Stimulated activated CD8-positive, alpha-beta memory T cell treated with anti-CD3 and anti-CD28 coated beads, Interleukin-15, amount 100 ng/mL, for 48 hours (primary cell): Measurements from ENCODE around the gene ABCD4.

Experiments used
- DNase-seq, 2 donors: peaks; one replicate each; pipeline ENCODE4 v3.0.0-alpha.2; 2020; ENCODE audit warnings: low read depth in 2 of 2

The ABCD4 gene

GRCh38 chr14:74259513-74259912 is 43.2 kb downstream of the ABCD4 start:
- DNase-seq = no peak

GRCh38 chr14:74258764-74259035 is 44.0 kb downstream of the ABCD4 start:
- no peak for DNase-seq

GRCh38 chr14:74257941-74258763 is 44.6 kb downstream of the ABCD4 start:
- DNase-seq = no peak

GRCh38 chr14:74257078-74257940 is 45.4 kb downstream of the ABCD4 start:
- peak; percentile 24 to 51 for DNase-seq

GRCh38 chr14:74255281-74255680 is 47.5 kb downstream of the ABCD4 start:
- no peak for DNase-seq

GRCh38 chr14:74249433-74250375 is 53.0 kb downstream of the ABCD4 start:
- no peak for DNase-seq

- no peak for DNase-seq
Measured at GRCh38 chr14:74248017-74248416, 54.7 kb downstream of the ABCD4 start.

- DNase-seq = no peak
Measured at GRCh38 chr14:74246542-74246941, 56.2 kb downstream of the ABCD4 start.

GRCh38 chr14:74245292-74245691 is 57.4 kb downstream of the ABCD4 start:
- DNase-seq = no peak

- no peak for DNase-seq
Measured at GRCh38 chr14:74244115-74244514, 58.6 kb downstream of the ABCD4 start.

GRCh38 chr14:74243051-74243450 is 59.7 kb downstream of the ABCD4 start:
- DNase-seq = no peak

GRCh38 chr14:74242780-74243042 is 60.0 kb downstream of the ABCD4 start:
- DNase-seq = no peak

GRCh38 chr14:74242021-74242779 is 60.5 kb downstream of the ABCD4 start:
- DNase-seq = no peak

- no peak for DNase-seq
Measured at GRCh38 chr14:74241652-74242017, 61.1 kb downstream of the ABCD4 start.

- no peak for DNase-seq
Measured at GRCh38 chr14:74240794-74241651, 61.7 kb downstream of the ABCD4 start.

- no peak for DNase-seq
Measured at GRCh38 chr14:74239848-74240793, 62.6 kb downstream of the ABCD4 start.

- DNase-seq = no peak
Measured at GRCh38 chr14:74238974-74239847, 63.5 kb downstream of the ABCD4 start, which contains the start of gene VSX2. TSS of gene VSX2 (plus strand) at chr14:74239449. CDS start at chr14:74239562, 113 bp downstream.

GRCh38 chr14:74237441-74237840 is 65.3 kb downstream of the ABCD4 start:
- no peak for DNase-seq
